Dermis microvascular lymphatic vessel endothelial cell (primary cell): ENCODE data around the gene GOLGA1. TPM values are rescaled to one million over a fixed set of nuclear protein-coding genes. Genes with fewer than 3 reads are reported as not detected.

Source experiments
- DNase-seq, 2 donors: peaks; one replicate each; pipeline versions ENCODE4 v3.0.0 to v3.0.0-alpha.2; 2010; ENCODE audit warnings: low read depth in 2 of 2
- total RNA-seq: library from RNA; depleted of rRNA; stranded (reverse); fragments of >200 nt; gene quantifications from 2 replicates; pipeline ENCODE4 v1.2.1, GENCODE V29; 2014

Gene GOLGA1
- total RNA-seq, 1 donor from 2014 or later, result 5.9 TPM

DNA sequence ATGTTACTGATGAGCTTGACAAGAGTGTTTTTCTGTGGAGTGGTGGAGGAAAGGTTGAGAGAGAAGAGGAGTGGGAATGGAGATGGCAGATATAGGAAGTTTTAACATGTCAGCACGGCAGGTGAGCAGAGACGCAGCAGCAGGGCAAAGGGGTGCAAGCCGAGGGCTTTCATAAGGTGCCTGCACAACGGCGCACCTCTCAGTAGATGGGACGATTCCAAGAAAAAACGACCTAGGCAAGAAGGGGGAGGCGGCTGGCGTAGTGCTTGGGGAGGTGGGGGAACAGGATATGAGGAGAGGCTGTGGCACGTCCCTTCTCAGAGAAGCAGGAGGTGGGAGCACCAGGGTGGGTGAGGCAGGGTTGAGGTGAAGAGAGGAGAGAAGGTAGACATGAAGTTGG, 54.4 kb downstream of the GOLGA1 start:
- DNase-seq, result no peak

GRCh38 chr9:124885551-124885950, 55.3 kb downstream of the GOLGA1 start:
- no peak for DNase-seq

DNA sequence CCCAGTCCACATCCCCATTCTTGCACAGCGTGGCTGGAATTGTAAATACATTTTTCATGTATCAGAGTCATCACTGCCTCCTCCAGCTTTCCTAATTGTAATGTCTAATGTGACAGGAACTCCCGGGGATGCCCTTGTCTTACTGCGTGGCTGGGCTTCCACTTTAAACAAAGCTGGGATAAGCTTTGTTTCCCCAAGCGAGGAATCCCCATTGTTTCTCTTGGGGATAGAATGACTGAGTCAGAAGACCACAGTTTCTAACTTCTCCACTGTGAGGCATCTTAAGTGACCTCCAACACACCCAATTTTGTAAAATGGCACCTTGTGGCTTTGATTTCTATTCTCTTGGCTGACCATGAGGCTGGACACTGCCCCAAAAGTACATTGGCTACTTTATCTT, 56.5 kb downstream of the GOLGA1 start:
- peak in 1 of 2 donors; percentile 23 for DNase-seq

- DNase-seq, result no peak
Measured at GRCh38 chr9:124882231-124882630, 58.7 kb downstream of the GOLGA1 start.

GRCh38 chr9:124881138-124881743, 59.6 kb downstream of the GOLGA1 start:
- no peak for DNase-seq

DNA sequence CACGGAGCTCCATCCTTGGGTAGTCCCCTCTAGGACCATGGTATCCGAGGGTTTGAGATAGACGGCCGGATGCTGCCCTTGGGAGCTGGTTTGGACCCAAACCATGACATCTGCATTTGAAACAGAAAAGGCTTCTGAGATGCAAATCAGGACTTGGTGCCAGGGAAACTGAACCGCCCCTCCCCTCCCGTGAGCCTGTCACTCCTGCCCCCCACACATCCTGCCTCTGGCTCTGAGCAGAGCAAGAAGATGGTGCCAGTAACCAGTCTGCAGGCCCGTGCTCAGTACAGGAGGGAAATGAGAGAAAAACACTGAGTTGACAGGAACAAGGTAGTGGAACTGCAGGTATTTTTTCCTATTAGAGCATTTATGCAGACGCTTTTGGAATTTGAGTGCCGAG, 60.4 kb downstream of the GOLGA1 start:
- no peak for DNase-seq

DNA sequence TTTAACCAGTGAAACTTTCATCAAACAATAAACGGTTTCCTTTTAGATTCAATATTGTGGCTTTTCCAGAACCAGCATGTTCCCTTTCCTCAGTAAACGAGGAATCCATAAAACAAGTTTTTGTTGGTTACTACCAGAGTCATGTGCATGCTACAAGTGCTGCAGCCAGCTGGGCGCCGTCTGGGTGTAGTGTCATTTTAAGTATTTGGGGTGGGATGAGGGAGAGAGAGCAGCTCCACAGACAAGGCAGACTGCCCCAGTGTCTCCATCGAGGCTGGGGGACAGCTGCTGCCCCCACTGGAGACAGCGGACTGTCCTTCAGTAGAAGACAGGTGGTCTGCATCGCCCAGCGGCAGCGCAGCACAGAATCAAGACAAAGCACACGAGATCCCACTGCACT, 61.7 kb downstream of the GOLGA1 start:
- DNase-seq, result no peak

- DNase-seq, result no peak
Measured at GRCh38 chr9:124878518-124878917, 62.4 kb downstream of the GOLGA1 start.

DNA sequence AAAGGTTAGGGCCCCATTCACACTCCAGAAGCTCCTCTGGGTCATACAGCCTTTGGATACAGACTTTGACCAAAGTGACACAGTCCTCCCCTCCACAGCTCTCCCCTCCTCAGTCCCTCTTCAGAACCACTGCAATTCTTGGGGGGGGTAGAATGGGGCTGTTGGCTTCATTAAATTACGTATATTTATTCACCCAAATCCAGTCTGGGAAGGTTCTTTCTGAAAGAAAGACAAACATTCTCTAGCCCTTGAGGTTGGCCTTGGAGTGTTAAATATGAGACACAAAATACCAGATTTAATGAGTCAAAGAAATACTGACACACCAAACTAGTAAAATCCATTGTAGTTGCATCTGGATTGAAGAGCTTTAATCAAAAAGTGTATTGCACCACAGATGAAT, 62.9 kb downstream of the GOLGA1 start:
- no peak for DNase-seq

DNA sequence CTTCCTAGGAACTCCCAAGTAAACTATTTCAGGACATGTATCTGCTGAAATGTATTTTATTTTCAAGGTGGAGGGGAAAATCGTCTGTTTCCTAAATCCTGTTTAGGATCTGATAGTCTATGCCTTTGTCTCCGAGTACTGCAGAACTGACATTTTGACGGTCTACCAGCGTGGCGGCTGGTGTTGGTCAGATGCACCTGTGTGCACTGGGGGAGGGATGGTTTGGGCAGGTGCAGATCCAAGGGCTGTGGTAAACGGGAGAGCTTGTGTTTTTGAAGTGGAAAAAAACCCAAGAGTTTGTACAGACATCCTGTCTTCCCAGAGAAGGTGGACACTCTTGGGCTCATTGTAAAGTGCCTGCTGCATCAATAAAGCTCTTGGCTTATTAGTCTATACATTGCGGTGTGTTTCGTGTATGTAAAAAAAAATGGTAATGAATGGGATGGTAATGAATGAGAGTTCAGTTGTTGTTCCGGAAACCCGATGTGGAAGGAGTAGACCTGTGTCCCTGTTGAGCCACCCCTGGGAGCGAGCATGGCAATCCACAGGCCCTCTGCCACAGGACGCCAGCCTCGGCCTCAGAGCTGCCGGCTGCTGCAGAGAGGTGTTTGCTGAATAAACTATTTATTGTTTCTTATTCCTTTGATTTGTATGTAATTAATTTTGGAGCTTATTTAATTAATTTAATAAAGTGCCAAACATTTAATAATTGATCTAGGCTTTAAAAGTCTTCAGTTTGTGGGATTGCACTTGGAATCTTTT, 63.7 kb downstream of the GOLGA1 start:
- no peak for DNase-seq

- no peak for DNase-seq
Measured at GRCh38 chr9:124875501-124875900, 65.4 kb downstream of the GOLGA1 start.

- no peak for DNase-seq
Measured at GRCh38 chr9:124873664-124874063, 67.2 kb downstream of the GOLGA1 start.

DNA sequence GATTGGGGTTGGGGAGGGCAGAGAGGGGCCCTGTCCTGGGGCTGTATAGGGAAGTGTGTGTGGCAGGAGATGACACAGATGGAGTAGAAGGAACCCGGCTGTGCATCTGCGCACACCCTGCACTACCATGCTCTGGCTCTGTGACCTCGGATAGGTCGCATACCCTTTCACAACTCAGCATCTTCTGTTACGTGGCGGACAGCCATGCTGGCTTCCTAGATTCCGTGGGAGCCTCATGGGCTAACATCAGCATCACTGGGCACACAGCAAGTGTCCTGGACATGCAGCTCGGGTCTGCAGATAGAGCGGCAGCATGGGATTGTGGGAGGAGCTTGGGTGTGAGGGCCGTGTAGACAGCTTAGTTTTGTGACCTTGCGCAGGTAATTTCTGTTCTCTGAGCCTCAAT, 69.7 kb downstream of the GOLGA1 start:
- DNase-seq, result no peak

- DNase-seq, result no peak
Measured at GRCh38 chr9:124870723-124871122, 70.2 kb downstream of the GOLGA1 start.

DNA sequence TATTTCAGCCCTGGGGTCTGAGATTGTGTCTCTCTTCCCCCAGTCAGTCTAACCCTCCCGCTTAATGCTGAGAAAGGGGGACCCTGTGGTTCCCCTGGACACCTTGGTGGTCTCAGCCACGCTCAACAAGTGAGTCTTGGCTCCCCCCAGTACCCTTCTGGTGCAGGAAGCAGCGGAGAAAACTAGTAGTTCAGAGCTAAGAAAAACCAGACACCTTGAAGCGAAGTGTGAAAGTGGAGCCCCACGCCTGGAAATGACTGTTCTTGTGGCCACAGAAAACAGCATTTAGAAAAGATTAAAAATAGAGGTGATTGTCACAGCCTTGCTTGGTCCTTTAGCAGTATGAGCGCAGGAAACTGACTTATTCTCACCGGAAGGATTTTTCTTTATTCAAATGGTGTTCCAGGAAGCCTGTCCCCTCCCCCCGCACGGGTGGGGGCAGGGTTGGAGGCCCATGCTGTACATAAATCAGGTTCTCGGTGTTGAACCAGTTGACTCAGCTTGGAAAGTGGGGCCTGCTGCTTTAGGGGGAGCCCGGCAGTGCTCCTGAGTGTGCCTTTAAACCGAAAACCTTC, 70.8 kb downstream of the GOLGA1 start:
- DNase-seq, result peak; percentile 65 to 83

- peak in 1 of 2 donors; percentile 29 for DNase-seq
Measured at GRCh38 chr9:124869466-124869985, 71.4 kb downstream of the GOLGA1 start.

GRCh38 chr9:124868511-124869465, 72.1 kb downstream of the GOLGA1 start:
- DNase-seq, result peak; percentile 61 to 88

DNA sequence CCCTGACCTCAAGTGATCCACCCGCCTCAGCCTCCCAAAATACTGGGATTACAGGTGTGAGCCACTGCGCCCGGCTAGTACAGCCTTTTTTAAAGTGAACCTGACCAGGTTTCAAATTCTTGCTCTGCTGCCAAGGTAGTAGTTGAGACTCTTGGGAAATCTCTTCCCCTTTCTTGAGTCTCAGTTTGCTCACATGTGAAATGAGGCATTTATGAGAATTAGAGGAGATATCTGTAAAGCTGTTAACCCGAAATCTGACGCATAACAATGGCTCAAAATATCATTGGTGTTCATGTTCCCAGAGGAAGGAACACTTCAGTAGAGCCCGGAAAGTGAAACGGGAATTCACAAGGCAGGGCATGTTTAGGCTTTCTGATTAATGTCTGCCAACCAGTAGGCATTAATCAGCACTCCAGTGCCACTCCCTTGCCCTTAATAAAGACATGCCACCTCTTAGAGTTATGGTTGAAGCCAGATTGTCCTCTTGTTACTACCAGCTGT, 77.5 kb downstream of the GOLGA1 start:
- DNase-seq, result peak in 1 of 2 donors; percentile 34

DNA sequence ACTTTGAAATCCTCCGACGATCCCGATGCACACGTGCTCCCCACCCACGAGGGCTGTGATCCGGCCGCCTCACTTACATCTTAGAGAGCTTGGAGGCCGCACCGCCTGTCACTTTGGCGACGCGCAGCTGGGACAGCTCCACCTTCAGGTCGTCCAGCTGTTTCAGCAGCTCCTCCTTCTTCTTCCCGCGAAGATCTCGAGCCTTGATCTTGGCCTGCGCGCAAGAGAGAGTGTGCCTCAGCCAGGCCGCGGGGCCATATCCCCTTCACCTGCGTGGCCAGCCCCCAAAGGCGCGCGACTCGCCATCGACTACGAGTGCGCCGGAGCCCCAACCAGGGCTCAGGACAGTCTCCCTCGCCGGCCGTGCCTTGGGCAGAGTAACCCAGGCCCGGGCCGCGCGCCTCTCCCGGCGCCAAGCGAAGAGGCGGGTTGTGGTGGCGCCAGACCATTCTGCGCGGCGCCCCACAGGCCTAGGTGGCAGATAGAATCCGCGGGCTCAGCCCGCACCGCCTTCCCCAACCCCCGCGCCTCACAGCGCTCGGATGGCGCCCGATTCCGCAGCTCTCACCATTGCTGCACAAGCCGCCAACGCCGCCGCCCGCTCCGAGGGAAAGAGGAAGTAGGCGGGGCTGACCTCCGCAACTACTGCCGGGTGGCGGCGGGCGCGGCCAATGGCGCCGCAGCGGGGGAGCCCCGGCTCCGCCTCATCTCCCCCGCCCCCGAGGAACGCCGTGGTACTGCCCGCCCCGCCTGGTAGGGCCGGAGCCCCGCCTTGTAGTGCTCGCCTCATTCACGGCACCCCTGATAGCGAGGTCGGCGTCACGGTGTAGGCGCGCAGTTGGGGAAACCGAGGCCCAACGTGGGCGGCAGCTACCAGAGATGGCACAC, 79.3 kb downstream of the GOLGA1 start, which contains the start of the genes ARPC5L and RPL35:
Gene ARPC5L (plus strand): TSS at position 789 of the 888 bp plus-strand sequence. CDS start 7,161 bp downstream, outside the sequence.
Gene RPL35 (minus strand): TSS at position 616 of the 888 bp plus-strand sequence. CDS start 45 bp downstream, at position 571.
- DNase-seq, result peak; percentile 77 to 96
